Measurements from ENCODE around the gene UGT1A1. TPM values are rescaled to one million over a fixed set of nuclear protein-coding genes. Genes with fewer than 3 reads are reported as not detected.
"Not testable (repeated sequence)": the region's sequence is repeated elsewhere in the genome, so short reads cannot be mapped to it uniquely, and the experiment has no call there.

UGT1A1 gene
- total RNA-seq, 2 donors from 2014 or later, result 0.11 to 0.32 TPM

DNA sequence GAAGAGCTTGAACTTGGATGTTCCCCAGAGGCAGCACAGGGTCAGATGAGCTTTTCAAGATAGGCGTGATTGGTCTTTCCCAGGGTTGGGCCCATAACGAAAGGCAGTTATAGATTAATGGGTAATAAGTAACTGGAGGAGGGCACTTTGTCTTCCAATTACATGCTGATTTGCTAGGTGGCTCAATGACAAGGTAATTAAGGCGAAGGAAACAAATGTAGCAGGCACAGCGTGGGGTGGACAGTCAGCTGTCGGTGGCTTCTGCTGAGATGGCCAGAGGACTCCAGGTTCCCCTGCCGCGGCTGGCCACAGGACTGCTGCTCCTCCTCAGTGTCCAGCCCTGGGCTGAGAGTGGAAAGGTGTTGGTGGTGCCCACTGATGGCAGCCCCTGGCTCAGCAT is 41.5 kb upstream of the UGT1A1 start, which contains the start of gene UGT1A4:
UGT1A4 (plus strand) TSS at position 185 of the 400 bp plus-strand sequence; CDS start at position 270, 85 bp downstream.
- H3K4me1 ChIP-seq (replicated peaks), result no peaks in the 10 kb centered on the region

DNA sequence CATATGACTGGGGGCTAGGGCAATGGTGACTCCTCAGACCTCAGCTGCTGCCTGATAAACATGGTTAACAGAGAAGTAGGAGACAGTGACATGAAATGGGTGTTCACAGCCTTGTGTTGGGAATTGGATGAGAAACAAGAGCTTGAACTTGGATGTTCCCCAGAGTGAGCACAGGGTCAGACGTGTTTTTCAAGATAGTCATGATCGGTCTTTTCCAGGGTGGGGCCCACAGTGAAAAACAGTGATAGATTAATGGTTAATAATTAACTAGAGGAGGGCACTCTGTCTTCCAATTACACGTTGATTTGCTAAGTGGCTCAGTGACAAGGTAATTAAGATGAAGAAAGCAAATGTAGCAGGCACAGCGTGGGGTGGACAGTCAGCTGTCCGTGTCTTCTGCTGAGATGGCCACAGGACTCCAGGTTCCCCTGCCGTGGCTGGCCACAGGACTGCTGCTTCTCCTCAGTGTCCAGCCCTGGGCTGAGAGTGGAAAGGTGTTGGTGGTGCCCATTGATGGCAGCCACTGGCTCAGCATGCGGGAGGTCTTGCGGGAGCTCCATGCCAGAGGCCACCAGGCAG is 31.3 kb upstream of the UGT1A1 start, which contains the start of gene UGT1A3:
UGT1A3 (plus strand) TSS at position 320 of the 579 bp plus-strand sequence; CDS start at position 405, 85 bp downstream.
- 74% methylated on average over 8 of the region's 8 CpGs for WGBS
- TF ChIP-seq POLR2A (IDR thresholded peaks at IDR 0.05) (no peak), POLR2AphosphoS5 (IDR thresholded peaks at IDR 0.05) (no peak)
- TF ChIP-seq, protein P1, sequence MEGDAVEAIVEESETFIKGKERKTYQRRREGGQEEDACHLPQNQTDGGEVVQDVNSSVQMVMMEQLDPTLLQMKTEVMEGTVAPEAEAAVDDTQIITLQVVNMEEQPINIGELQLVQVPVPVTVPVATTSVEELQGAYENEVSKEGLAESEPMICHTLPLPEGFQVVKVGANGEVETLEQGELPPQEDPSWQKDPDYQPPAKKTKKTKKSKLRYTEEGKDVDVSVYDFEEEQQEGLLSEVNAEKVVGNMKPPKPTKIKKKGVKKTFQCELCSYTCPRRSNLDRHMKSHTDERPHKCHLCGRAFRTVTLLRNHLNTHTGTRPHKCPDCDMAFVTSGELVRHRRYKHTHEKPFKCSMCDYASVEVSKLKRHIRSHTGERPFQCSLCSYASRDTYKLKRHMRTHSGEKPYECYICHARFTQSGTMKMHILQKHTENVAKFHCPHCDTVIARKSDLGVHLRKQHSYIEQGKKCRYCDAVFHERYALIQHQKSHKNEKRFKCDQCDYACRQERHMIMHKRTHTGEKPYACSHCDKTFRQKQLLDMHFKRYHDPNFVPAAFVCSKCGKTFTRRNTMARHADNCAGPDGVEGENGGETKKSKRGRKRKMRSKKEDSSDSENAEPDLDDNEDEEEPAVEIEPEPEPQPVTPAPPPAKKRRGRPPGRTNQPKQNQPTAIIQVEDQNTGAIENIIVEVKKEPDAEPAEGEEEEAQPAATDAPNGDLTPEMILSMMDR (IDR thresholded peaks at IDR 0.05), result no peak
- intact Hi-C loops (cut with DNase I), result no loop called here

More for the DNA sequence above, 41.5 kb upstream of the UGT1A1 start, which contains the start of gene UGT1A4:
- Histone ChIP-seq H3K9me3 (no peaks in the 10 kb centered on the region), H3K27ac (no peak within 1 kb of the TSS), H3K27me3 (replicated peaks; ENCODE audit: insufficient read depth) (no peaks in the 10 kb centered on the region), H3K4me3 (no peak within 1 kb of the TSS), H3K36me3 (no peaks in the 10 kb centered on the region)
- intact Hi-C loops (cut with DNase I), result no loop called here
- no peak for DNase-seq (ENCODE audit: low spot score)
- TF ChIP-seq, protein P1 (IDR thresholded peaks at IDR 0.05), result no peak
- TF ChIP-seq POLR2A (IDR thresholded peaks at IDR 0.05) (no peak), POLR2AphosphoS5 (IDR thresholded peaks at IDR 0.05) (no peak)
- WGBS, result 81% methylated on average over 7 of the region's 7 CpGs

DNA sequence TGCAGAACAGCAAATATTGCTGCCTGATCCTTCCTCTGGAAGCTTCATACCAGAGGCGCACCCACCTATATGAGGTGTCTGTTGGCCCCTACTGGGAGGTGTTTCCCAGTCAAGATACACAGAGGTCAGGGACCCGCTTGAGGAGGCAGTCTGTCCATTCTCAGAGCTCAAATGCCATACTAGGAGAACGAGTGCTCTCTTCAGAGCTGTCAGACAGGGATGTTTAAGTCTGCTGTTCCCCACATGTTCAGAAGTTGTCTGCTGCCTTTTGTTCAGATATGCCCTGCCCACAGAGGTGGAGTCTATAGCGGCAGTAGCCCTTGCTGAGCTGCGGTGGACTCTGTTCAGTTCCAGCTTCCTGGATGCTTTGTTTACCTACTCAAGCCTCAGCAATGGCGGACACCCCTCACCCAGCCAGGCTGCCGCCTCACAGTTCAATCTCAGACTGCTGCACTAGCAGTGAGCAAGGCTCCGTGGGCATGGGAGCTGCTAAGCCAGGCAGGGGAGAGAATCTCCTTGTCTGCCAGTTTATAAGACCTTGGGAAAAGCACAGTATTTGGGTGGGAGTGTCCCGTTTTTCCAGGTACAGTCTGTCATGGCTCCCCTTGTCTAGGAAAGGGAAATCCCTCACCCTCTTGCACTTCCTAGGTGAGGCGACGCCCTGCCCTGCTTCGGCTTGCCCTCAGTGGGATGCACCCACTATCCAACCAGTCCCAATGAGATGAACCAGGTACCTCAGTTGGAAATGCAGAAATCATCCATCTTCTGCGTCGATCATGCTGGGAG is 23.0 kb upstream of the UGT1A1 start:
- H3K4me3 ChIP-seq; intact Hi-C loops (cut with DNase I); H3K4me1 ChIP-seq (replicated peaks); H3K27ac ChIP-seq; H3K27me3 ChIP-seq (replicated peaks; ENCODE audit: insufficient read depth); DNase-seq (ENCODE audit: low spot score); H3K36me3 ChIP-seq; H3K9me3 ChIP-seq: not testable (repeated sequence)
- WGBS, result 63% methylated on average over 14 of the region's 14 CpGs

More for the DNA sequence above, 31.3 kb upstream of the UGT1A1 start, which contains the start of gene UGT1A3:
- Histone ChIP-seq H3K4me1 (replicated peaks) (no peaks in the 10 kb centered on the region), H3K9me3 (no peaks in the 10 kb centered on the region), H3K36me3 (no peaks in the 10 kb centered on the region), H3K27me3 (replicated peaks; ENCODE audit: insufficient read depth) (no peaks in the 10 kb centered on the region), H3K4me3 (no peak within 1 kb of the TSS), H3K27ac (no peak within 1 kb of the TSS)
- no peak for DNase-seq (ENCODE audit: low spot score)

DNA sequence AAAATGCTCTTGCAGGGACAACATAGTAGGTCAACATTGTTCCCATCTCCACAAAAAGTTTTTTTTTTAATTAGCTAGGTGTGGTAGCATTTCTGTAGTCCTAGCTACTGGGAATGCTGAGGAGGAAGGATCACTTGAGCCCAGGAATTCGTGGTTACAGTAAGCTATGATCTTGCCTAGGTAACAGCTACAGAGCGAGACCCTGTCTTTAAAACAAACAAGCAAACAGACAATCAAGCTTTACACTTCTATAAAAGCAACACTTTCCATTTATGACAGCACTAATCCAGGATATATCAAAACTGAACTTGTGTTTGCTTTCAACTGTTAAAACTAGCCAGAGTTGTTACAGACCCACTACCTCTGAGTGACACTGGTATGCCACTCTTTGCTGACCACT is 19.2 kb upstream of the UGT1A1 start:
- no peak for DNase-seq (ENCODE audit: low spot score)
- intact Hi-C loops (cut with DNase I), result no loop called here
- no peaks in the 10 kb centered on the region for H3K27me3 ChIP-seq (replicated peaks; ENCODE audit: insufficient read depth)
- H3K9me3 ChIP-seq, result no peaks in the 10 kb centered on the region
- WGBS, result 56% methylated on average over 2 of the region's 2 CpGs
- no peak overlapping the region for H3K27ac ChIP-seq
- H3K4me3 ChIP-seq, result no peak overlapping the region
- no peaks in the 10 kb centered on the region for H3K4me1 ChIP-seq (replicated peaks)
- H3K36me3 ChIP-seq, result no peaks in the 10 kb centered on the region
- TF ChIP-seq POLR2AphosphoS5 (IDR thresholded peaks at IDR 0.05), result no peak
- TF ChIP-seq, protein P1 (IDR thresholded peaks at IDR 0.05), result no peak
- no peak for TF ChIP-seq POLR2A (IDR thresholded peaks at IDR 0.05)

DNA sequence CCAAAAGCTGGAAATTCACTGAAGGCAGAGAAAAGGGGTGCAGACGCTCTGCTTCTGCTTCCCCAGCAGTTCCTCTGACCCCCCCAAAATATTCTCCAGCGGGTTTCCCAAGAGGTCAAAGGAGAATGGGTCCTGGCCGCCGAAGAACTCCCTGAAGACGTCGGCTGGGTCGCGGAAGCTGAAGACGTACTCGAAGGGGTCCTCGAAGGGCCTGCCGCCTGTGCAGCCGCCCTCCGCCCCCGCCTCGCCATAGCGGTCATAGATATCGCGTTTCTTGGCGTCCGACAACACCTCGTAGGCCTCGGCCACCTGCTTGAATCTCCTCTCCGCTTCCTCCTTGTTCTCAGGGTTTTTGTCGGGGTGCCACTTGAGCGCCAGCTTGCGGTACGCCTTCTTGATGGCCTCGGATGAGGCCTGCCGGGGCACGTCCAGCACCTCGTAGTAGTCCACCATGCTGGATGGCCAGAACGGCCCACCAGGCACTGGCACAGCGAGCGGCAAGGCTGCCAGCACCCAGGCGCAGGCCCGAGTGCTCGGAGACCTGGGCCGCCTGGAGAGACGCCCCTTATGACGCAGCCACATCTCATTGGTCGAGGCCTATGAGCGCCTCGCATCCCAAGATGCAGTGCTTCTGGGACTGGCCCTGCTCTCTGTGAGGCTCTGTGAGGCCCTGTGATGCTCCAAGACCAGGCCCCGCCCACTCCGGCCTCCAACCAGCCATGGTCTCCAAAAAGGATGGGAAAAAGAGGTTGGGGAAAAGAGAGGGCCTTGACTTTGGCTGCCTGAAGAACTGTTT is 16.4 kb upstream of the UGT1A1 start:
- TF ChIP-seq POLR2A (IDR thresholded peaks at IDR 0.05) (no peak), POLR2AphosphoS5 (IDR thresholded peaks at IDR 0.05) (no peak)
- TF ChIP-seq, protein P1 (IDR thresholded peaks at IDR 0.05), result no peak
- Histone ChIP-seq H3K4me1 (replicated peaks) (no peaks in the 10 kb centered on the region), H3K27me3 (replicated peaks; ENCODE audit: insufficient read depth) (no peaks in the 10 kb centered on the region), H3K9me3 (no peaks in the 10 kb centered on the region), H3K27ac (no peak overlapping the region), H3K4me3 (no peak overlapping the region), H3K36me3 (no peaks in the 10 kb centered on the region)
- intact Hi-C loops (cut with DNase I), result no loop called here
- 94% methylated on average over 46 of the region's 46 CpGs for WGBS
- no peak for DNase-seq (ENCODE audit: low spot score)

Measured in prostate gland (tissue), 2 donors.